GM19372 (cell line): ENCODE results near the gene MARCOL.
"Not testable (repeated sequence)": the region's sequence is repeated elsewhere in the genome, so short reads cannot be mapped to it uniquely, and the experiment has no call there.

Experiments used
- ATAC-seq: cut with Tn5 transposase; IDR thresholded peaks from one replicate; pipeline ENCODE4 v1.9.1; 2021; ENCODE audit warnings: mild to moderate bottlenecking, low read depth, moderate library complexity; ENCODE audit not compliant: unreplicated experiment

Gene MARCOL

DNA sequence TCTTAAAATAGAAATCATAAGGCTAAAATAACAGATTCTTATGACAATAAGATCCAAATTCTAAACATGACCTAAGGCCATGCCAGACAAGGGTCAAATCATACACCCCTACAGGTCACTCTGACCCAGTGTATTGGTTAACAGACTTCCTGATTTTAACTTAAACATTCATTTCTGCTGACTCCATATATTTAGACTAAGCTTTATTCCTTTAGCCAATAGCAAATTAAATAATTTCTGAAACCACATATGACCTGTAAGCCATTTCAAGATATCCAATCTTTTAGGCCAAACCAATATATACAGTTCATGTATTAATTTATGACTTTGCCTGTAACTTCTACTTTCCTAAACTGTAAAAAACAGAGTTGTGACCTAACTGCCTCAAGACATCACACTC, 22.9 kb downstream of the MARCOL start:
- ATAC-seq, result no peak

GRCh38 chr5:148267962-148268361, 29.6 kb downstream of the MARCOL start:
- ATAC-seq, result no peak

- ATAC-seq, result no peak
Observed at GRCh38 chr5:148268566-148268965, 30.2 kb downstream of the MARCOL start, which contains the start of gene SPINK13. Gene SPINK13, plus strand, starts transcription at chr5:148268794. Its CDS starts 1,279 bp downstream, at chr5:148270073.

DNA sequence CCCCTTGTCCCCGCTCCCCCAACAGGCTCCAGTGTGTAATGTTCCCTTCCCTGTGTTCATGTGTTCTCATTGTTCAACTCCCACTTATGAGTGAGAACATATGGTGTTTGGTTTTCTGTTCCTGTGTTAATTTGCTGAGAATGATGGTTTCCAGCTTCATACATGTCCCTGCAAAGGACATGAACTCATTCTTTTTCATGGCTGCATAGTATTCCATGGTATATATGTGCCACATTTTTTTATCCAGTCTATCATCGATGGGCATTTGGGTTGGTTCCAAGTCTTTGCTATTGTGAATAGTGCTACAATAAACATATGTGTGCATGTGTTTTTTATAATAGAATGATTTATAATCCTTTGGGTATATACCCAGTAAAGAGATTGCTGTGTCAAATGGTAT, 36.8 kb downstream of the MARCOL start:
- not testable (repeated sequence) for ATAC-seq

DNA sequence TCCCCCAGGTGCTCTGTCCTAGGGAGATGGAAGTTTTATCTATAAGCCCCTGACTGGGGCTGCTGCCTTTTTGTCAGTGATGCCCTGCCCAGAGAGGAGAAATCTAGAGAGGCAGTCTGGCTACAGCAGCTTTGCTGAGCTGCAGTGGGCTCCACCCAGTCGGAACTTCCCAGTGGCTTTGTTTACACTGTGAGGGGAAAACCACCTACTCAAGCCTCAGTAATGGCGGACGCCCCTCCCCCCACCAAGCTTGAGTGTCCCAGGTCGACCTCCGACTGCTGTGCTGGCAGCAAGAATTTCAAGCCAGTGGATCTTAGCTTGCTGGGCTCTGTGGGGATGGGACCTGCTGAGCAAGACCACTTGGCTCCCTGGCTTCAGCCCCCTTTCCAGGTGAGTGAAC, 42.6 kb downstream of the MARCOL start:
- not testable (repeated sequence) for ATAC-seq

DNA sequence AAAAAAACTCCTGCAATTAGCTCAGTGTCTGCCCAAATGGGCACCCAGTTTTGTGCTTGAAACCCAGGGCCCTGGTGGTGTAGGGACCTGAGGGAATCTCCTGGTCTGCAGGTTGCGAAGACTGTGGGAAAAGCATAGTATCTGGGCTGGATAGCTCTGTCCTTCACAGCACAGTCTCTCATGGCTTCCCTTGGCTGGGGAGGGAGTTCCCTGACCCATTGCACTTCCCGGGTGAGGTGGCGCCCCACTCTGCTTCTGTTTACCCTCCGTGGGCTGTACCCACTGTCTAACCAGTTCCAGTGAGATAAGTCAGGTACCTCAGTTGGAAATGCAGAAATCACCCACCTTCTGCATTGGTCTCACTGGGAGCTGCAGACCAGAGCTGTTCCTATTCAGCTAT, 43.0 kb downstream of the MARCOL start:
- ATAC-seq, result not testable (repeated sequence)

GRCh38 chr5:148290271-148291195, 52.2 kb downstream of the MARCOL start:
- no peak for ATAC-seq
